ENCODE data around the gene THRB. TPM values are rescaled to one million over a fixed set of nuclear protein-coding genes. Genes with fewer than 3 reads are reported as not detected.

THRB gene
- total RNA-seq, 3 donors from 2014 or later, result 29.8 to 40.2 (median 39.2) TPM

DNA sequence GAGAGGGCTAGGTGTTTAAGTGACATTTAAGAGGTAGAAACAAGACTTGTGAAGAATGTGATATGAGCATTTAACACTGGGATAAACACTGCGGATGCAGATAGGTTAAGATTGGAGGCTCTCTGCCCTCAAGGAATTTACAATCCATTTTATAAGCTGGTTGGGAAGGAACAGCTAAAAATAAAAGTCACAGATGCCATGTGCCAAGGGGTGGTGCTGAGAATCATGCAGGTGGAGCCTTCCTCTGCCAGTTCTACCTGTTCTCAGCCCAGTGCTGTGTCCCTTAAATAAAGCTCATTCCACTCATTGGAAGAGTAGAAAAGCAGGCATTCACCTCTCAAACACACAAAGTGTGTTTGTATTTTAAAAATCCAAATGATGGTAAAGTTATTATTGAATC is 261.9 kb downstream of the THRB start:
- intact Hi-C loops (cut with DNase I; ENCODE audit: low total_unique reads), result no loop called here
- Histone ChIP-seq H3K27ac (no peak overlapping the region), H3K4me1 (no peaks in the 10 kb centered on the region), H3K27me3 (no peaks in the 10 kb centered on the region), H3K9me3 (no peaks in the 10 kb centered on the region), H3K4me3 (no peak overlapping the region), H3K36me3 (no peaks in the 10 kb centered on the region)
- TF ChIP-seq POLR2AphosphoS5 (IDR thresholded peaks at IDR 0.05) (no peak), POLR2A (IDR thresholded peaks at IDR 0.05) (no peak)
- TF ChIP-seq, protein P1, sequence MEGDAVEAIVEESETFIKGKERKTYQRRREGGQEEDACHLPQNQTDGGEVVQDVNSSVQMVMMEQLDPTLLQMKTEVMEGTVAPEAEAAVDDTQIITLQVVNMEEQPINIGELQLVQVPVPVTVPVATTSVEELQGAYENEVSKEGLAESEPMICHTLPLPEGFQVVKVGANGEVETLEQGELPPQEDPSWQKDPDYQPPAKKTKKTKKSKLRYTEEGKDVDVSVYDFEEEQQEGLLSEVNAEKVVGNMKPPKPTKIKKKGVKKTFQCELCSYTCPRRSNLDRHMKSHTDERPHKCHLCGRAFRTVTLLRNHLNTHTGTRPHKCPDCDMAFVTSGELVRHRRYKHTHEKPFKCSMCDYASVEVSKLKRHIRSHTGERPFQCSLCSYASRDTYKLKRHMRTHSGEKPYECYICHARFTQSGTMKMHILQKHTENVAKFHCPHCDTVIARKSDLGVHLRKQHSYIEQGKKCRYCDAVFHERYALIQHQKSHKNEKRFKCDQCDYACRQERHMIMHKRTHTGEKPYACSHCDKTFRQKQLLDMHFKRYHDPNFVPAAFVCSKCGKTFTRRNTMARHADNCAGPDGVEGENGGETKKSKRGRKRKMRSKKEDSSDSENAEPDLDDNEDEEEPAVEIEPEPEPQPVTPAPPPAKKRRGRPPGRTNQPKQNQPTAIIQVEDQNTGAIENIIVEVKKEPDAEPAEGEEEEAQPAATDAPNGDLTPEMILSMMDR (IDR thresholded peaks at IDR 0.05), result no peak
- DNase-seq (ENCODE audit: low spot score in 2 of 2), result no peak

DNA sequence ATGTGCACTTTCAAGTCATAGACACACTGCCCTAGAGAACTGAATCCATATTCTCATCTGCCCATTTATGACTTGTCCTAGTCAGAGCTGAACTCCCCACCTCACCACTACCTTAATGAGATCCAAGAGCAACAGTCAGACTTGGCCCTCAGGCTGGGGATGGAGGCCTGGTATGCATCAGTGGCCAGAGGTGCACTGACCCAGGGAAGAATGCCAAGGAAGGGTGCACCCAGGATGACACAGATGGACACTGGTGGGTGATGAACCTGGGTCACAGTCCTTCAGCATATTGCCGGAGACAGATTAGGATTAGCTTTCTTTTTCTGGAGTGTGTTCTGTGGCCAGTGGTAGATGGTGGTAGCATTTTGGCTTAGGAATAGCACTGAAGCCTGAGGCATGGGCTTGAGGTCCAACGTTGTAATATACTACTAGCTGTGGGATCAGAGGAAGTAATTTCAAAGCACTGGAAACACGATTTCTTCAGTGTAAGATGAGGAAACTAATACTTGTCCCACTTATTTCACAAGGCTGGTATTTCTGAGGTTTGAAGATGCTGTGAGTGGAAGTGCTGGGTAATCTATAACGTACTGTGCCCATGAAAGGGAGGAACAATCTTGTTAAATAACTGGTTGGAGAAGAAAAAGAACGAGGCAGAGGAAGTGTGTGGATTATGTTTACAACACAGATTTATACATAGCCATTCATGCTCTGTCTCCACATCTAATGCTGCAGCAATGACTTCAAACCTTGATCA is 265.0 kb downstream of the THRB start:
- intact Hi-C loops (cut with DNase I; ENCODE audit: low total_unique reads), result no loop called here
- TF ChIP-seq, protein P1 (IDR thresholded peaks at IDR 0.05), result no peak
- TF ChIP-seq POLR2AphosphoS5 (IDR thresholded peaks at IDR 0.05) (no peak), POLR2A (IDR thresholded peaks at IDR 0.05) (no peak)
- Histone ChIP-seq H3K4me3 (no peak overlapping the region), H3K36me3 (no peaks in the 10 kb centered on the region), H3K27me3 (no peaks in the 10 kb centered on the region), H3K27ac (no peak overlapping the region), H3K9me3 (no peaks in the 10 kb centered on the region), H3K4me1 (peaks cover 0 to 10% of the 10 kb centered on the region in 2 donors)
- DNase-seq (ENCODE audit: low spot score in 2 of 2), result no peak

DNA sequence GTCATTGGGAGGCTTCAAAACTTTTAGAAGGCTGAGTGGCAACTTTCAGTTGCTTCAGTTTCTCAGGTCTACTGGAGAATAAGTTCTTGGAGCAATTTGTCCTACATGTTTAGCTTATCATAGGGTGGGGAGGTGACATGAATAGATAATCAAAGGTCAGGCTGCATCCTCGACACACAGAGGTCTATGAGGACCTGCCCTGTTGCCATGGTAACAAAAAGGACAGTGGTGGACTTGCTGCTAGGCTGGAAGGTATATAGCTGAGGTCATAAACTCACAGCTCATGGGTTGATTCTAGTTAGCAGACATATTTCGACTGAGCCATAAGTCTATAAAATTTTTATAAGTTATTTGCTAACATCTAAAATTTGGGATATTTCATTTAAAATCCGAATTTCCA is 267.0 kb downstream of the THRB start:
- Histone ChIP-seq H3K27ac (no peak overlapping the region), H3K9me3 (no peaks in the 10 kb centered on the region), H3K36me3 (no peaks in the 10 kb centered on the region), H3K4me1 (peaks cover 0 to 10% of the 10 kb centered on the region in 2 donors), H3K27me3 (no peaks in the 10 kb centered on the region), H3K4me3 (no peak overlapping the region)
- intact Hi-C loops (cut with DNase I; ENCODE audit: low total_unique reads), result no loop called here
- DNase-seq (ENCODE audit: low spot score in 2 of 2), result no peak
- TF ChIP-seq POLR2AphosphoS5 (IDR thresholded peaks at IDR 0.05) (no peak), POLR2A (IDR thresholded peaks at IDR 0.05) (no peak)
- TF ChIP-seq, protein P1 (IDR thresholded peaks at IDR 0.05), result no peak

DNA sequence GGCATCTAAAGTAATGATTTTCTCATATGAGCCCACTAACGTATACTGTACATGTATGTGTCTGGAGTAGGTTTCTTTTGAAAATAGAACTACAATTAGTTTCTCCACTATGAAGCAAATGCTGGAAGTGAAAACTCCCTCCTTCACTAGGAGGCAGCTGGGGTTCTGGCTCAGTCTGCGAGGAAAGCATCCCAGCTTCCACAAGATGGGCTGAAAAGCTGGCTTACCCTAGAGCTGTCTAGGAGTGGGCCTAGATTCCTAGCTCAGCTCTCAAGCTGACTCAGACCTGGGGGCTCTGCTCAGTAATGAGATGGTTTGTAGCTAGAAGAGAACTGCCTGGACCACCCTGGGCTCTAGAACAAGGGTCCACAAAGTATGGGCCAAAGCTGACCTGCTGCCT is 268.3 kb downstream of the THRB start:
- Histone ChIP-seq H3K4me3 (no peak overlapping the region), H3K27me3 (no peaks in the 10 kb centered on the region), H3K36me3 (no peaks in the 10 kb centered on the region), H3K4me1 (peaks cover 0 to 10% of the 10 kb centered on the region in 2 donors), H3K27ac (peak overlapping the region; percentile 40 to 56), H3K9me3 (no peaks in the 10 kb centered on the region)
- DNase-seq (ENCODE audit: low spot score in 2 of 2), result no peak
- intact Hi-C loops (cut with DNase I; ENCODE audit: low total_unique reads), result no loop called here
- TF ChIP-seq POLR2A (IDR thresholded peaks at IDR 0.05) (no peak), POLR2AphosphoS5 (IDR thresholded peaks at IDR 0.05) (no peak)
- TF ChIP-seq, protein P1 (IDR thresholded peaks at IDR 0.05), result no peak

DNA sequence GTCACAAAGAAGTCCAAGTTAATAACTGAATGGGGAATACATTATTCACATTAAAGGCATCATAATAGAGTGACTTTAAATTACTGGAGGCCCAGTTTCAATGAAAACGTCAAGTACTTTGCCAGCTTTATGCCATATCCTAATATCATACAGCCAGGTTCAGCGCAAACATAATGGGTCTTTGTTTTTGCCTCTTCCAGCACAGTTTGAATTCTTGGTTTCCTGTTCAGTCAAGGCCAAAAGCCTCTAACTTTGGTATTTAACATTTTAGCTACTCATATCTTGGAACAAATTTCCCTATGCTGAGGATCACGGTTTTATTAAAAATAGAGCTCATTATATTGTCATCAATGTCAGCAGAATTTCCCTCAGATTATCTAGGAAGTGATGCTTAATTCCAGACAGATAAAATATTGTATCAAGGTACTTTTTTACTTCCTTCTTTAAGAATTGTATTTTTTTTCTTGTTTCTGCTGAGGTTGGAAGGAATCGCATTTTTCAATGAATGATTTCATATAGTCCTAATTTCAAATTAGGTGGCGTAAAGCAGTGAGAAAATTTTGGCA is 269.2 kb downstream of the THRB start:
- DNase-seq (ENCODE audit: low spot score in 2 of 2), result no peak
- Histone ChIP-seq H3K36me3 (no peaks in the 10 kb centered on the region), H3K4me1 (peaks cover 0 to 10% of the 10 kb centered on the region in 2 donors), H3K9me3 (no peaks in the 10 kb centered on the region), H3K27ac (peak overlapping the region; percentile 46 to 56), H3K27me3 (no peaks in the 10 kb centered on the region), H3K4me3 (no peak overlapping the region)
- TF ChIP-seq, protein P1 (IDR thresholded peaks at IDR 0.05), result no peak
- TF ChIP-seq POLR2A (IDR thresholded peaks at IDR 0.05), result no peak
- TF ChIP-seq POLR2AphosphoS5 (IDR thresholded peaks at IDR 0.05), result no peak
- intact Hi-C loops (cut with DNase I; ENCODE audit: low total_unique reads), result no loop called here
